Left ventricle myocardium inferior (tissue), 1 donor: ENCODE results near the gene IQGAP2. TPM values are rescaled to one million over a fixed set of nuclear protein-coding genes. Genes with fewer than 3 reads are reported as not detected.

Source experiments
- DNase-seq: peaks from one replicate; pipeline ENCODE4 v3.0.0-alpha.2; 2020
- H3K27ac ChIP-seq: fragments of 200-600 bp; replicated peaks from 2 replicates; pipeline ENCODE4 v1.8.0; 2021
- H3K27me3 ChIP-seq: fragments of 200-600 bp; 2 replicates; pipeline ENCODE4 v1.8.0; 2021; ENCODE audit warnings: low read depth
- H3K36me3 ChIP-seq: fragments of 200-600 bp; 2 replicates; pipeline ENCODE4 v1.8.0; 2021
- H3K4me1 ChIP-seq: fragments of 200-600 bp; 2 replicates; pipeline ENCODE4 v1.8.0; 2021
- H3K4me3 ChIP-seq: fragments of 200-600 bp; 2 replicates; pipeline ENCODE4 v1.8.0; 2021; ENCODE audit warnings: mild to moderate bottlenecking, moderate library complexity
- H3K9me3 ChIP-seq: fragments of 200-600 bp; replicated peaks from 2 replicates; pipeline ENCODE4 v1.8.0; 2021
- CTCF ChIP-seq: fragments of 200-600 bp; IDR thresholded peaks from 2 replicates; pipeline ENCODE4 v1.8.0; 2021; ENCODE audit warnings: antibody characterized with exemption, mild to moderate bottlenecking, borderline replicate concordance
- intact Hi-C: fragments of 100-400 bp; cut with micrococcal nuclease; formaldehyde crosslinking; loops from one replicate; pipeline ENCODE4 v1.11.0; 2022
- total RNA-seq: library from RNA; stranded (reverse); fragmentation: NEBNext Ultra II Directional; extraction: Animal tissue kit (Norgen Biotek cat#: 25700); gene quantifications from one replicate; pipeline ENCODE4 v1.2.1, GENCODE V29; 2021
- donor health status: DM: no; HTN: yes; CAD: no; lungs with severe emphysema.

IQGAP2 gene
- total RNA-seq, 1 donor from 2014 or later = 4.1 TPM

GRCh38 chr5:76445830-76446229 is 42.7 kb downstream of the IQGAP2 start:
- Histone ChIP-seq H3K4me3 (no peak overlapping the region), H3K27me3 (peaks cover 20% of the 10 kb centered on the region), H3K27ac (no peak overlapping the region), H3K4me1 (no peaks in the 10 kb centered on the region), H3K9me3 (no peaks in the 10 kb centered on the region), H3K36me3 (no peaks in the 10 kb centered on the region)
- TF ChIP-seq CTCF = no peak
- DNase-seq = no peak
- intact Hi-C loops = no loop called here

- Histone ChIP-seq H3K27me3 (peaks cover 20% of the 10 kb centered on the region), H3K27ac (no peak overlapping the region), H3K36me3 (no peaks in the 10 kb centered on the region), H3K4me3 (no peak overlapping the region), H3K9me3 (no peaks in the 10 kb centered on the region), H3K4me1 (no peaks in the 10 kb centered on the region)
- TF ChIP-seq CTCF = no peak
- DNase-seq = no peak
- intact Hi-C loops = no loop called here
Measured at GRCh38 chr5:76446776-76447175, 43.7 kb downstream of the IQGAP2 start.

GRCh38 chr5:76449606-76450005 is 46.5 kb downstream of the IQGAP2 start:
- DNase-seq = no peak
- H3K27me3 ChIP-seq = peaks cover 29% of the 10 kb centered on the region
- no peaks in the 10 kb centered on the region for H3K36me3 ChIP-seq
- intact Hi-C loops = no loop called here
- H3K27ac ChIP-seq = no peak overlapping the region
- no peaks in the 10 kb centered on the region for H3K9me3 ChIP-seq
- no peak overlapping the region for H3K4me3 ChIP-seq
- no peaks in the 10 kb centered on the region for H3K4me1 ChIP-seq
- no peak for TF ChIP-seq CTCF

- no peaks in the 10 kb centered on the region for H3K9me3 ChIP-seq
- intact Hi-C loops = no loop called here
- TF ChIP-seq CTCF = no peak
- H3K36me3 ChIP-seq = no peaks in the 10 kb centered on the region
- no peak overlapping the region for H3K27ac ChIP-seq
- H3K4me3 ChIP-seq = no peak overlapping the region
- no peak for DNase-seq
- peaks cover 29% of the 10 kb centered on the region for H3K27me3 ChIP-seq
- no peaks in the 10 kb centered on the region for H3K4me1 ChIP-seq
Measured at GRCh38 chr5:76450054-76450453, 47.0 kb downstream of the IQGAP2 start.

GRCh38 chr5:76451031-76451701 is 48.1 kb downstream of the IQGAP2 start:
- Histone ChIP-seq H3K27me3 (peaks cover 29% of the 10 kb centered on the region), H3K27ac (no peak overlapping the region), H3K9me3 (no peaks in the 10 kb centered on the region), H3K4me3 (no peak overlapping the region), H3K36me3 (no peaks in the 10 kb centered on the region), H3K4me1 (no peaks in the 10 kb centered on the region)
- no peak for TF ChIP-seq CTCF
- DNase-seq = no peak
- intact Hi-C loops = no loop called here
